HG02571 (cell line): ENCODE results near the gene CCSER1.
A peak's percentile ranks its signal among the peaks of the same experiment; 100 is the strongest.

Source experiments
- ATAC-seq: cut with Tn5 transposase; IDR thresholded peaks from one replicate; pipeline ENCODE4 v1.9.1; 2021; ENCODE audit warnings: mild to moderate bottlenecking, moderate library complexity; ENCODE audit not compliant: unreplicated experiment

CCSER1 gene

GRCh38 chr4:90127706-90128345 lies 632 bp downstream of the CCSER1 start:
- ATAC-seq = peak; percentile 28

GRCh38 chr4:90128961-90129495 lies 1.8 kb downstream of the CCSER1 start:
- ATAC-seq = peak; percentile 7

- no peak for ATAC-seq
Observed at GRCh38 chr4:90130076-90130475, 2.9 kb downstream of the CCSER1 start.

GRCh38 chr4:90137555-90137954 lies 10.4 kb downstream of the CCSER1 start:
- no peak for ATAC-seq

GRCh38 chr4:90142081-90142480 lies 14.9 kb downstream of the CCSER1 start:
- ATAC-seq = no peak

GRCh38 chr4:90145319-90145718 lies 18.1 kb downstream of the CCSER1 start:
- ATAC-seq = no peak

- no peak for ATAC-seq
Observed at GRCh38 chr4:90146306-90146705, 19.1 kb downstream of the CCSER1 start.

GRCh38 chr4:90148574-90149148 lies 21.5 kb downstream of the CCSER1 start:
- ATAC-seq = no peak

GRCh38 chr4:90152024-90152423 lies 24.8 kb downstream of the CCSER1 start:
- no peak for ATAC-seq

GRCh38 chr4:90159193-90159592 lies 32.0 kb downstream of the CCSER1 start:
- no peak for ATAC-seq

- ATAC-seq = no peak
Observed at GRCh38 chr4:90160044-90160443, 32.9 kb downstream of the CCSER1 start.

- no peak for ATAC-seq
Observed at GRCh38 chr4:90162566-90162965, 35.4 kb downstream of the CCSER1 start.

GRCh38 chr4:90163872-90164271 lies 36.7 kb downstream of the CCSER1 start:
- no peak for ATAC-seq

- no peak for ATAC-seq
Observed at GRCh38 chr4:90165883-90166282, 38.7 kb downstream of the CCSER1 start.

GRCh38 chr4:90171491-90171890 lies 44.3 kb downstream of the CCSER1 start:
- ATAC-seq = no peak

GRCh38 chr4:90174621-90175023 lies 47.4 kb downstream of the CCSER1 start:
- no peak for ATAC-seq

GRCh38 chr4:90181644-90182043 lies 54.5 kb downstream of the CCSER1 start:
- no peak for ATAC-seq

- no peak for ATAC-seq
Observed at GRCh38 chr4:90183254-90183653, 56.1 kb downstream of the CCSER1 start.

- no peak for ATAC-seq
Observed at GRCh38 chr4:90184560-90184959, 57.4 kb downstream of the CCSER1 start.

- no peak for ATAC-seq
Observed at GRCh38 chr4:90185416-90185815, 58.2 kb downstream of the CCSER1 start.

GRCh38 chr4:90186229-90186628 lies 59.0 kb downstream of the CCSER1 start:
- no peak for ATAC-seq

- no peak for ATAC-seq
Observed at GRCh38 chr4:90187148-90187884, 60.1 kb downstream of the CCSER1 start.
